K562 treated with DMSO at 1 percent for 4 hours (cell line): Measurements from ENCODE around the gene SAMD4A. TPM values are rescaled to one million over a fixed set of nuclear protein-coding genes. Genes with fewer than 3 reads are reported as not detected.

ENCODE experiments used
- total RNA-seq: library from RNA; unstranded; fragments of 300-600 nt; gene quantifications from 2 replicates; pipeline ENCODE4 v1.2.3, GENCODE V29; 2022; ENCODE audit not compliant: insufficient read depth

Gene SAMD4A, protein sequence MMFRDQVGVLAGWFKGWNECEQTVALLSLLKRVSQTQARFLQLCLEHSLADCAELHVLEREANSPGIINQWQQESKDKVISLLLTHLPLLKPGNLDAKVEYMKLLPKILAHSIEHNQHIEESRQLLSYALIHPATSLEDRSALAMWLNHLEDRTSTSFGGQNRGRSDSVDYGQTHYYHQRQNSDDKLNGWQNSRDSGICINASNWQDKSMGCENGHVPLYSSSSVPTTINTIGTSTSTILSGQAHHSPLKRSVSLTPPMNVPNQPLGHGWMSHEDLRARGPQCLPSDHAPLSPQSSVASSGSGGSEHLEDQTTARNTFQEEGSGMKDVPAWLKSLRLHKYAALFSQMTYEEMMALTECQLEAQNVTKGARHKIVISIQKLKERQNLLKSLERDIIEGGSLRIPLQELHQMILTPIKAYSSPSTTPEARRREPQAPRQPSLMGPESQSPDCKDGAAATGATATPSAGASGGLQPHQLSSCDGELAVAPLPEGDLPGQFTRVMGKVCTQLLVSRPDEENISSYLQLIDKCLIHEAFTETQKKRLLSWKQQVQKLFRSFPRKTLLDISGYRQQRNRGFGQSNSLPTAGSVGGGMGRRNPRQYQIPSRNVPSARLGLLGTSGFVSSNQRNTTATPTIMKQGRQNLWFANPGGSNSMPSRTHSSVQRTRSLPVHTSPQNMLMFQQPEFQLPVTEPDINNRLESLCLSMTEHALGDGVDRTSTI
- total RNA-seq: 4.4 and 5.5 TPM in 2 replicates

DNA sequence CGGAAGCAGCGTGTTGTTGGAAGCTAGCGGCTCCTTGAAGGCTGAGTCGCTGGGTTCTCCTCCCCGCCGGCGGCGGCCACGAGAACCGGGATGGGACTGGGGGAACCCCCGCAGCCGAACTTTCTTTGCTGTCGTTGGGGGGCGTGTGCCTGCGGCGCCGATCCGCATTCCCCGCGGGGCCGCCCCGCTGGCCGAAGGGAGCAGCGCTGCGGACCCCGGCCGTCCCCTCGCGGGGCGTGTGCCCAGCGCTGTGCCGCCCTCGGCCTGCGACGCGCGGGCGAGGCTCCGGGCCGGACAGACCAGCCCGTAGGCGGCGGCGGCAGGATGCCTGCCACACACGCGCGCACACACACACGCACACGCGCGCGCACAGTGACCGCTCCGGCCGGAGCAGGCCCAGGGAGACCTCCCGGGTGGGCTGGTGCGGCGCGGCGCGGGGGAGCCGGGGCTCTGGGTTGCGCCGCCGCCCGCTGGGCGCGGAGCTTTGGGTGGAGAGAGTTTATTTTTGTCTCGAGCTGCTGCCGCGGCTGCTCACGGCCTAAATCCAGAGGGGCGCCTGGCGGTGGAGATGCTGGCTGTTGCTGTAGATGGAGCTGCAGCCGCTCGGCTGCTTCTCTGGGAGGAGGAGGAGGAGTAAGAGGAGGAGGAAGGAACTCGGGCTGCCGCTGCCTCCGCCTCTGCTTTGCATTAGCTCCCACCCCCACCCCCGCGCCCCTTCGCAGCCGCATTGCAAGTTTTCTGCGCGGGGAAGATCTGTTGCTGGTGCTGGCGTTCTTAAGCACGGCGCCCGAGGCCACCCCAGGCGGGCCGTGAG is at the start of gene SAMD4A:
TSS of gene SAMD4A (plus strand) at position 719 of the 814 bp plus-strand sequence. CDS start 789 bp downstream, outside the sequence.

Other genes with a start within 250 kb of the SAMD4A start
- 35.5 and 47.5 TPM in 2 replicates for gene CDKN3, start 170.1 kb upstream of the SAMD4A start, total RNA-seq
- 56.3 and 82.0 TPM in 2 replicates for gene CNIH1, start 125.8 kb upstream of the SAMD4A start, total RNA-seq
- 9.0 and 12.0 TPM in 2 replicates for gene GMFB, start 78.1 kb upstream of the SAMD4A start, total RNA-seq
- 1.3 and 2.6 TPM in 2 replicates for gene CGRRF1, start 57.2 kb upstream of the SAMD4A start, total RNA-seq